Measurements from ENCODE around the gene PLA2G4E.
A peak's percentile ranks its signal among the peaks of the same experiment; 100 is the strongest.

PLA2G4E gene

DNA sequence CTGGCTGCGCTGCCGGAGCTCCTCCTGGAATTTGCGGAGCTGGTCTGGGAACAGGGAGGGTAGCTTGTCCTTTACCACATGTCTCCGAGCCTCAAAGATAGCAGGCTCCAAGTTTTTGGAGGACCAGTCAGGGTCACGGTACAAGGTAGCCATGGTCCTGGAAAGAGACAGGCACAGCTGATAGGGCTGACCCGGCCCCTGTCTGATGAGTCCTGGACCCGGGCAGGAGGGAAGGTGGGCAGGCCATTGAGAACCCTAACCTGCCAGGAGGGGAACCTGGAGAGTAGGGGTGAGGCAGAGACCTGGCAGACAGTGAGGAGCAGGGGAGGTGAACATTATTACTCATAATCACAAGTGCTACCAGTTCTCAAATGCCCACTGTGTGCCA is 28.0 kb downstream of the PLA2G4E start:
- no peak for DNase-seq (ENCODE audit: low spot score)

DNA sequence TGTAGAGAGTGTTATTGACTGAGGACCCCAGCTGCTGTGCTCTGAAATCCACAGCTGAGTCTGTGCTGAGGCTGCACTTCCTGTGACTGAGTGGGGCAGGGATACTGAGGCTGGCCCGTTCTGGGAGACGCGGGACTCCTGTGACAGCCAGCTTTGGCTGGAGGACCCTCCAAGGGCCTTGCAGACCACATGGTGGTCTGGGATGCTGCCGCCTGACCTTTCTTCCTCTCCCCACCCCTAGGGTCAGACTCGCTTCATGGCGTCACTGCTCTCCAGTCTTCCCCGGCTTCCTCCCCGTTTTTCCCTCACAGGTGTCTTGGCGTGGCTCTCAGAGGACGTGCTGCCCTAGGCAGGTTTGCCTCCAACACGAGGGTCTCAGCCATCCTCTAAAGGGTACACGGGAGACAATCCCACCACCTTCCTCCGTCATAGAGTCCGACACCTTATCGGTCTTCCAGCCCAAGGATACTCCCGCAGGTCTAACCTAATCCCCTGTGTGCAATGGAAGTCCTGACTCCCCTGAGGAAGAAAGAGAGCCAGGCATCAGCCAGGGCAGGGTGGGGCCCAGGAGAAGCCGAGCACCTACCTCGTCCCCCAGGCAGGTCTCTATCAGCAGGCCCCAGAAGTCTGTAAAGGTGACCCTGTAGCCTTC is 28.6 kb downstream of the PLA2G4E start:
- DNase-seq (ENCODE audit: low spot score), result no peak

DNA sequence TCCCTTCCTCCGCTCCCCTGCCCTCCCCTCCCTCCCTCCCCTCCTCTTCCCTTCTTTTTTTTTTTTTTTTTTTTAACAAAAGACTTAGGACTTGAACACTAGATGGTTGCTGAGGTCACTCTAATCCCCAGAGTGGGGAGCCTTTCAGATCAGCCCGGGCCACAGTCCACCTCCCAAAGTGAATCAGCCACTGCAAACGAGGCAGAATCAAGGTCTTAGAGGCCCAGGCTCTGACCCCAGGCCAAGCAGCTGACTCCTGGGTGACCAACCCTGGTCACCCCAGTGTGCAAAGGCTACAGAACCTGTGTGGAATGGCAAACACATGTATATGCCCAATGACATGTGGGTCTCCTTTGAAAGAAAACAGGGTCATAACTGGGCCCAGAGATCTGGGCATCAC is 30.2 kb downstream of the PLA2G4E start:
- DNase-seq (ENCODE audit: low spot score), result no peak

DNA sequence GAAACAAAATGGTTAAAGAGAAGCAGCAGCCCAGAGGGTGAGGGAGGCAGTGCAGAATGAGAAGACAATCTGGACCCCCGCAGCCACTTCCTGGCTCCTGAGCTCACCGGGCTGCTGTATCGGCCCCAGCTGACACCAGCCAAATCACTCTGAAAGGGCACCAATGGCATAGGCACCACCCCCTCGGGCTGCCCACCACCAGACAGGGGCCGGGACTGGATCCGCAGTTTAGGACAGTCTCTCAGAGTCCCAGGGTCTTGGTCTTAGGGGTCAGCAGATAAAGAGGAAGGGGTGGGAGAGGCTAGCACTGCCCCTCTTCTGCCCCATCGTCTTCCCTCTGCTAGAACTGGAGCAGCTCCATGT is 30.6 kb downstream of the PLA2G4E start:
- DNase-seq (ENCODE audit: low spot score), result no peak

DNA sequence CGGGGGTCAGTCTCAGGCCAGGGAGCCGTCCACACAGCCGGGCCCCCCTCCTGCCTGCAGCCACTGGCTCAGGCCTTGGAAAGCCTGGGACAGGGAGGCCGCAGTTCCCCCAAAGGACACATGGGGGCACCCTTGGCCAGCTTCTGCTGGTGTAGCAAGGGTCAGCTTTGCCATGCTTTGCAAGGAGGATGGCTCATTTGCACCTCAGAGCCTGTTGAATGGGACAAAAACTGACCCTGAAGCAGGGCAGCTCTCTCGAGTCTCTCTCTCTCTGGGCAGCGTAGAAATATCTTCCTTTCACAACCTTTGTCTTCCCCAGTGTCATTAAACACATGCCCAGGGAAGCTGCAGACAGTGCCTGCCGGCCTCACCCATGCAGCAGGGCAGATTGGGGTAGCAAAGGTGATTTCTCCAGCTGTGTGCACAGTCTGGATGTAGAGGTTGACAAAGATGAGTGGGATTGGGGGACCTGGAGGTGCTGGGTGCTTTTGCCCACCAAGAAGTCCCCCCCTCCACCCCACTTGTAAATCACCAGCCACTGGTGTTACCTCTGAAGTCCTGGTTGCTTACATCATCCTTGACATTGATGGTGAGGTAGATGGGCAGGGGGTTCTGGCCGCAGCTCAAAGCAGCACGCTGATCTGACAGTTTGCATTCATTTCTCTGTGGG is 31.1 kb downstream of the PLA2G4E start:
- peak; percentile 88 for DNase-seq (ENCODE audit: low spot score)

DNA sequence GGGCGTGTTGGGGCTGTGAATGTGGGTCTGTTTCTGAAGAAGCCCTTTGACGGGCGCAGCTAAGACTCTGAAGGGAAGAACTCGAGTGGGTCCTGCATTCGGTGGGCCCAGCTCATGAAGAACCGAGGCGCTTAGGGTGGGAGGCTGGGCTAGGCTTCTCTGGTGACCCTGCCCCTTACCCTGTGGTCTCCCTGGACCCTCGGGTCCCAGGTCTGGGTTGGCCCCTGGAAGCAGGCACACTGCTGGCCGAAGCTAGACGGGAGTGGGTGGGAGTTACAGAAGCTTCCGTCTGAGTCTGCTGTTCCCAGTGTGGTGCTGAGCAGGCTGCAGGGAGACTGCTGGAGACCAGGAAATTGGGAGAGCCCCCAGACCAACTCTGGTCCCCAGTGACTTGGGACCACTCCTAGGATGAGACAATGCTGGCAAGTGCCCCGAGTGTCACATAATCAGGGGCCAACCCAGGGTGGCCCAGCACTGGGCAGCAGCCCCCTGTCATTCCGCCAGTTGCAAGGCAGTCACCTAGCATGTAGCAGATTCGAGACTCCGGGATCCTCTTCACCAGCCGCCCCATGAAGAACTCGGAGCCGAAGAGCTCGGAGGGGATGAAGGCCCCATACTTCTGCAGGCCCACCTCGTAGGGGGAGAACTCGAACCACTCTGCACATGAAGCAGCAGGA is 31.8 kb downstream of the PLA2G4E start:
- no peak for DNase-seq (ENCODE audit: low spot score)

DNA sequence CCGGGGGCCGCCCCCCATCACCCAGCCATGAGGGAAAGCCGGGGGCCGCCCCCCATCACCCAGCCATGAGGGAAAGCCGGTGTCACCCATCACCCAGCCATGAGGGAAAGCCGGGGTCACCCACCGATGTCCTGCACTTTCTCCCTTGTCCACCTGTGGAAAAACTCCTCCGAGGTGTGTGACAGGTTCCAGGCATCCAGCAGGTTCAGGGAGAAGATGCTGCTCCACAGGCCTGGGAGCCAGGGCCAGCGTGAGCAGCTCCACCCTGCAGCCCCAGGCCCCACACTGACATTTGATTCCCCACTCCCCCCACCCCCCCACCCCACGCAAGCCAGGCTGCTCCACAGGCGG is 32.9 kb downstream of the PLA2G4E start:
- no peak for DNase-seq (ENCODE audit: low spot score)

DNA sequence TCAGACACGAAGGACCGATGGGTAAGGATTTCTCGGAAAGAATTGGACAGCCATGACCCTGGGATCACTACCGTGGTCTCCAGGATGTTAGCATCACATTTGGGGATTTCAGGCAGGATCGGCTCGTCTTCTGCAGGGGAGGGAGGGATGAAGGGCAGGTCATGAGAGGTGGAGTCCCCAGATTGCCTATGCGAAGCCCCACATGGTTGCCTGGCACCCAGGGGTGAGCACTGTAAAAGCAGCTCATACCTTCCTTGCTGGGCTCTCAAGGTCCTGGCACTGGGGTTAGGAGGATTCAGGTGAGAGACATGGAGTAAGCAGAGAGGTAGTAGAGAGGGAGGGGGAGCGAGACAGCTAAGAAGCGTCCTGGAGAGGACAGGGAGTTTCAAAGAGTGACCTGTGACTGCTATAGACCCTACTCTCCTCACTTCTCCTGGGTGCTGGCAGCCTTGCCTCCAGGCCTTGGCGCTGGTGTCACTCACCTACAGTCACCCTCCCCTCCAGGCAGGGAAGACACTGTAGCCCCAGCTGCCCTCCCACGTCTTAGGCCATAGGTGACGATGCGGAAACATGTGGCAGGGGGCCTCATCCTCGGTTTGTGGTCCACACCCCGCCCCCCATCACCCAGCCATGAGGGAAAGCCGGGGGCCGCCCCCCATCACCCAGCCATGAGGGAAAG is 33.5 kb downstream of the PLA2G4E start:
- DNase-seq (ENCODE audit: low spot score), result no peak

DNA sequence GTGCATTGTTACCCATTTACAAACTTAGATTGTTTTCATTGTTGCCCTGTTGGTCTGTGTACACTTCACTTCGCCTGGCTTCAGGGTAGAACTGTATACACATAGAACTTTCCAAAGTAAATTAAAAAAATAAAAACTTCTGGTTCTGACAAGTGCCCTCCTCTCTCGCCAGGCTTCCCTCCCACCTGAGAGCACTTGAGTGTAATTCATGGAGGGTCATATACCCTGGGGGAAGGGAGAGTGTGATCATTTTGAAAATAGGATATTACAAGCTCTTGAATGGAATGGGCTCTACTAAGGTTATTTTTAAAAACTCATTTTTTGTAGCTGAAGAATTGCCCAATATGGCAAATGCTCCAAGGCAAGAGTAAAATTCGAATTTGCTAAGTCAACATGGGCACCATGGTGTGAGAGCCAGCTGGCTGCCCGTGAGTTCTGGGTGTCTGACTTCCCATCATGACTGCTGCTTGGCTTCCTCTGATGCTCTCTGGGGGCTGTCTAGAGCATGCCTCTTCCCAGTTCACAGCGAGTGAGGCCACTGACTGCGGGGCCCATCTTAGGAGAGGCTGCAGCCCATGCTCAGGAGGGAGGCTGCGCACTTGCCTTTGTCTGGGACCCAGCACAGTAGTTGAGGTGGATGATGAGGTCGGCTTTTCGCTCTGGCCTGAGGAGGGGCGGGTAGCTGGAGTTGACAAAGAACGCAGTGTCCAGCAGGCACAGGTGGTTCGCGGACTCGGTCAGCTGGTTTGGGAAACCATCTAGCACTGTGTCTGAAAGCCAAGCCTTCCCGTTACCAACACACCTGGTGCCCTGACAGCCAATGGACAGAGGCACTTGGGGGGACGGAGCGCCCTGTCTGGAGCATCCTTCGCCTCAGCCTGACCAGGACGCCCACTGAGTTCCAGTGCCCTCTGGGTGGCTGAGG is 35.3 kb downstream of the PLA2G4E start:
- no peak for DNase-seq (ENCODE audit: low spot score)

DNA sequence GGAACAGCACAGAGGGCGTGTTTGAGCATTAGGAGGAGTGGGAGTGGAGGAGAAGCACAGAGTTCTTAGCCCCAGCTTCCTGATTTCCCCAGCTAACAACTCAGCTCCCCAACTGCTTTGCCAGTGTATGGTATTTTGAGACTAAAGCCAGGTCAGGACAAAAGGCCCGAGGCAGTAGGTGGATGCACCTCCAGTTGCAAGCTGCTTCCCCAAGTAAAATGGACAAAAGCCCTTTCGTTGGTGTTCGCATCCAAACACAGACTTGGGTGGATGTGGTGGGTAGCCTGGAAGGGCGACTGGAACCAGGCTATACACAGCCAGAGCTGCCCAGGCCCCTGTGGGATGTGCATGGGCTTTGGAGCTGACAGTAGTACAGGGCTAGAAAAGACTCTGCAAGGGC is 36.2 kb downstream of the PLA2G4E start:
- no peak for DNase-seq (ENCODE audit: low spot score)

DNA sequence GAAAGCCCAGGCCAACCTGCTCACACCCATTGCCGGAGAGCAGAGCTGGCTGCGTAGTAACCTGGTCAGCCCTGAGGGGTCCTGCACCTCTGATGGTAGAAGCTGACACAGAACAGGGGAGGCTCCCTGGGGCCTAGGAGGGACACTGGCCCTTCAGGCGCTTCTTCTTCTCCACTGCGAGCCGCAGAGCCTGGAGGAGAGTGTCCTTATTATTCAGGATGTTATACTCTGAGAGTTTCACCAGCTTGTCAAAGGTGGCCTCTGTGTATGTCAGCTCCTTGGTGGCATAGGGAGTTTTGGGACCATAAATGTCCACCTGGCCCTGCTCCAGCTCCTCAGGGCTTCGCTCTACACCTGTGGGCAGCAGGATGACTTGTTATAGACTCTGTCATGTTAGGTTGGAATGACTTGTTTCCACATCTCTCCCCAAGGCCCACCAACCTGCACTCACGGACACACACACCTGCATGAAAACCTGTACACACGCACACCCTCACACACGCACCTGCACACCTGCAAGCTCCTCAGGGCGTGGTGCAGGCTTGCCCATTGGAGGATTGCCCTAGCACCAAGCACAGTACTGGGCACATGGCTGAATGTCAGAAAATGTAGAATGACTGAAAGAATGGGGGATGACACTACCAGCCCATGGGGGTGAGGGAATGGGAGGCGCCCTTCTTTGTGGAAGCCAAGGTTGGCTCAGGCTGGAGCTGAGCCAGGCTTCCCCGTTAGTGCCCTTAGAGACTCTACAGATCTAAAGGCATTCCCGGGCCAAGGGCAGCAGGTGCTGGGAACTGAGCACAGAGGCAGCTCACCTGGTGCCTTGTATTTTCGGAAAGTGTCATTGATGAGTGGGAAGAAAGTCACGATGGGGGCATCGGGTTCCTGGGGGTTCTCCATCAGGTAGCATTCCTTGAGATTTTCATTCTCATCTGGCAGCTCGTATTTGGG is 36.9 kb downstream of the PLA2G4E start:
- DNase-seq (ENCODE audit: low spot score), result no peak

DNA sequence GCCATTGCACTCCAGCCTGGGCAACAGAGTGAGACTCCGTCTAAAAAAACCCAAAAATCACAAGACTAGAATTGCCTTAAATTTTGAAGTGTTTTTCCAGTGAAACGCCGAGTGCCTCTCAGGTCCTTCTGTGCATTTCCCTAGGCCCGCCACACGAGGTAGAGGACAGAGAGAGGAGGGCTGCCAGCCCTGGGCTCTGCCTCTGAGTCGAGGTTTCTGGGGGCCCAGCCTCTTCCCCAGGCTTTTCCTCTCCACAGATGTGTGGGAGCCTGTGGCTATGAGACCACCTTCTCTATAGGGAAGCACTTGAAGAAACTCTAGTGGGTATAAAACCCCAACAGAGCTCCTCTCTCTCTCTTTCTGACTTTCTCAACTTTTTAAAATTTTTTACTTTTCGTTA is 37.6 kb downstream of the PLA2G4E start:
- no peak for DNase-seq (ENCODE audit: low spot score)

DNA sequence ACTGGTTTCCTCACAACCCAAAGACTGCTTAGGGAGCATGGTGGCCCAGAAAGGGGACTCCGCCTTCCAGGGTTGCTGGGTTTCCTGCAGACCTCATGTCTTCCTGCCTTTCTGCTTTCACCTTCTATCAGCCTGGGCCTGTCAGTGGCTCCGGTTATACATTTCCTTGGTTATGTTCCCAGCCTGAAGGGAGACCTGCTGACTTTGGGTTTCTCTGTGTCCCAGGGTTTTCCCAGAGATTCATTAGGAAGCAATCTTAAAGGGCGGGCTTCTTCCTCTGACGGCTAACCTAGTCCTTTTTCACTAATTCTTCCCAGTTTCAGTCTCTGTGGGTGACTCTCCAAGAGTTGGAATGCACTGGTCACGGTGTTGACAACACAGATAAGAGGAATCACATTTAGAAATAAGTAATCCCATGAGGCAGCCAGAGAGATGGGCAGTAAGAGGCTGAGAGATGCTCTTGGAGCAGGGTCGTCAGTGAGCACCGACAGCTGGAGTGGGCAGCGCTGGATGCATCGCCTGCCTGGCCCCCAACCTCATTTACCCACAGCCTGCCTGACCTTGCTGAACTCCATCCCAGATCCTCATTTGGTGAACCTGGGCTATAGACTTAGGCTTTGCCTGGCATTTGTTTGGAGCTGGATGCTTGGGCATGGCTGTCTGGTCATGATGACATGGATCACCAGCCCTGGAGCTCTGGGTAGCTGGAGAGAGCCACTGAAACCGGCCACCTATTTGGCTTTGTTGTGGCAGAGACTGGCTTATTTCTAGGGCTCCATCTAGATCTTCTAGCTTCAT is 38.5 kb downstream of the PLA2G4E start:
- DNase-seq (ENCODE audit: low spot score), result no peak

DNA sequence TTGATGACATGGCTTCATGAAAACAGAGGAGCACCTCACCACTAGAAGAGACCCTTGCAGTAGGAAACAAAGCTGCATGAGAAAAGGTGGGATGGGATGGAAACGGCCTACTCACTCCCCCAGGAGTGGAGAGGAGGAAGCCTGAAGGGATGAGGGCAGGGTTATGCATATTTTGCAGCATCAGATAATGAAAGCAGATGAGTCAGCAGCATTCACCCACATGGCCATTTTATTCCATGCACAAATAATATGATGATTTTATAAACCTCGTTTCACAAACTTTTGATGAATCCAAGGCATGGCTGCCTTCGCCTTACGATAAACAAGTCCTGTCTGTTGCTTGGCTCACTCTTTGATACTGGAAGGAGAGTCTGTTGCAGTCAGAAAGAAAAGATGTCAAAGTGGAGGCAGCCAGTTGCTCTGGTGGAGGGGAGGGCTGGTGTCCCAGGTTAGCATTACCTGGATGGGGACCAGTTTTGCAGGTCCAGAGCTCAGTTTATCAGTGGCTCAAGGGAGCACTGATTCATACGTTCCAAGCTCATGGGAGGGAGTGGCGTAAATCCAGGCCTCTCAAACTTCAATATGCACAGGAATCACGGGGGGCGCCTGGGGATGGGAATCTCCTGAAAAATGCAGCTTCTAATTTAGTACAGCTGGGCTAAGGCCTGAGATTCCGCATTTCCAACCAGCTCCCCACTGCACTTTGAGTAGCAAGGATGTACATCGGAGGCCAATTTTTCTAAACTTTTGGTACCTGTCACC is 39.3 kb downstream of the PLA2G4E start:
- no peak for DNase-seq (ENCODE audit: low spot score)

DNA sequence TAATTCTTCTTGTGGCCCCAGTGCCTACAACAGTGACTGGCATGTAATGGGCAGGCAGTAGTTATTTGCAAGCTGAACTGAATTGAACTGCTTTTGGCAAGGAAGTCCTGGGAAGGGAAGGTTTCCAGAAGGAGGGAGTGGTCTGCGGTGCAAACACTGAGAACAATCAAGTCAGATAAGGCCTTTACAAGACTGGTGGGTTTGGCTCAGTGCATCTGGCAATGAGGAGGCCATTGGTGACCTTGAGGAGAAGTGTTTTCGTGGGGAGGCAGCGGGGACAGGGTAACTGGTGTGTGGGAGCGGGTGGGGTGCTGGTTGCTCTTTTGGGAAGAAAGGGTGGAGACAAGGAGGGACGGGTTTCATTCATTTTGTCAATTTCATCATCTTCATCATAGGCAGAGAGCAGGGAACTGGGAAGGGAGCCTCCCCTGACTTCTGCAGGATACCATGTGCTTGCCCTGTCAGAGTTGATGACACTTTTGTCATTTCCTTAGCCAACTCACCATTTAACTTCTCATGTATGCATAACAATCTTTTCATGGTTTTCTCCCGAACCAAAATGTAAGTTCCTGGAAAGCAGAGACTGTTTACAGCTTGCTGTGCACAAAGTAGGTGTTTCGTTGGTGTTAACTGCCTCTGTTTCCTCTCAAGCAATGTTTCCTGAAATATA is 40.1 kb downstream of the PLA2G4E start:
- DNase-seq (ENCODE audit: low spot score), result no peak

DNA sequence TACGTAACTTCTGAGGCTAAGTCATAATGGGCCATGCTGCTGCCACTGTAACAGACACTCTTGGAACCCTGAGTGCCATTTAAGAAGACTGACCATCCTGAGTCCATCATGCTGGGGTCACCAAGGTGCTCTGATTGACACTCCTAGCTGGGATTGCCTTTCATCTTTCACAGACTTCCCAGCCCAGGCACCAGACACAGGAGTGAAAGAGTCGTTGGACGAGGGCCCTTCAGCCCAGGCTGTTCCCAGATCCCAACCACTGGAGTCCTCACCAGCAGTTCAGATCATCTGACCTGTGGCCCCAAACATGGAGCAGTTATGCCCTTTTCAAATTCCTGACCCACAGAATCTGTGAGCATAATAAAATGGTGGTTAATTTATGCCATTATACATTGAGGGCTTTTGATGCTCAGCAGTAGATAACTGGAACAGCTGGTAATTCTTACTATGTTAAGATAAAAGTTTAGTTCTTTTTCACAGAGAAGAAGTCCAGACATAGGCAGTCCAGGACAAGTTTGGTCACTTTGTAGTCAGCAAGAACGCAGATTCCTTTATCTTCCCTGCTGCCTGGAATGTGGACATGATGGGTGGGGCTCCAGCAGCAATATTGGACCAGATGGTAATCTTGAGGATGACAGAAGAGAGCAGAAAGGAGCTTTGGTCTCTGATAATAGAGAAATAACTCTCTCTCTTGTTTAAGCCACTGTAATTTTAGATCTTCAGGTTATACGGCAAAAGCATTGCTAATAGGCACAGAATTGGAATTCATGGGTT is 41.2 kb downstream of the PLA2G4E start:
- no peak for DNase-seq (ENCODE audit: low spot score)

DNA sequence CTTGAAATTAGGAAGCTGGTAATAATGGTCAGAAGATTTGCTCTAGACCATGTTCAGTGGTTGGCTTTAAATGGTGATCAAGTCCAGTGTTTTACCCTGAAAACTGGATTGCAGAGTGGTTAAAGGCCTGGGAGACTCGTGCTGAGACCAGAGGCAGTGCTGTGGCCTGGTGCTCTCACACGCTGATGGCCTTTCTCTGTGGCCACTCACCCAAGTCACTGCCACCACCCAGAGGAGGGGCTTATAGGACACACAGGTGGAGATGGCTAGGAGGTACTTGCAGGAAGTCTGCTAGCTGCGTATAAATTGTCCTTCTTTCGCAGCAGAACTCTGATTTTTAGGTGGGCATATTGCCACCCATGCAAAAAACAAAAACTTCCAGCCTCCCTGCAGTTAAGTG is 42.3 kb downstream of the PLA2G4E start:
- DNase-seq (ENCODE audit: low spot score), result no peak

Data from hepatic stellate cell (primary cell).